GM18951 (cell line): ENCODE data around the gene CALM1.

Source experiments
- POLR2A ChIP-seq: IDR thresholded peaks from 4 replicates; pipeline ENCODE4 v1.6.1; 2011; ENCODE audit warnings: mild to moderate bottlenecking; ENCODE audit not compliant: insufficient read length, insufficient read depth; ENCODE audit errors: extremely low read depth
- in situ Hi-C: fragments of 300-500 bp; cut with MboI; formaldehyde crosslinking; loops from one replicate; pipeline ENCODE4 v1.12.0; 2022; ENCODE audit warnings: low sequenced_read_pairs, mixed read lengths, inconsistent platforms; ENCODE audit not compliant: unreplicated experiment

Gene CALM1

DNA sequence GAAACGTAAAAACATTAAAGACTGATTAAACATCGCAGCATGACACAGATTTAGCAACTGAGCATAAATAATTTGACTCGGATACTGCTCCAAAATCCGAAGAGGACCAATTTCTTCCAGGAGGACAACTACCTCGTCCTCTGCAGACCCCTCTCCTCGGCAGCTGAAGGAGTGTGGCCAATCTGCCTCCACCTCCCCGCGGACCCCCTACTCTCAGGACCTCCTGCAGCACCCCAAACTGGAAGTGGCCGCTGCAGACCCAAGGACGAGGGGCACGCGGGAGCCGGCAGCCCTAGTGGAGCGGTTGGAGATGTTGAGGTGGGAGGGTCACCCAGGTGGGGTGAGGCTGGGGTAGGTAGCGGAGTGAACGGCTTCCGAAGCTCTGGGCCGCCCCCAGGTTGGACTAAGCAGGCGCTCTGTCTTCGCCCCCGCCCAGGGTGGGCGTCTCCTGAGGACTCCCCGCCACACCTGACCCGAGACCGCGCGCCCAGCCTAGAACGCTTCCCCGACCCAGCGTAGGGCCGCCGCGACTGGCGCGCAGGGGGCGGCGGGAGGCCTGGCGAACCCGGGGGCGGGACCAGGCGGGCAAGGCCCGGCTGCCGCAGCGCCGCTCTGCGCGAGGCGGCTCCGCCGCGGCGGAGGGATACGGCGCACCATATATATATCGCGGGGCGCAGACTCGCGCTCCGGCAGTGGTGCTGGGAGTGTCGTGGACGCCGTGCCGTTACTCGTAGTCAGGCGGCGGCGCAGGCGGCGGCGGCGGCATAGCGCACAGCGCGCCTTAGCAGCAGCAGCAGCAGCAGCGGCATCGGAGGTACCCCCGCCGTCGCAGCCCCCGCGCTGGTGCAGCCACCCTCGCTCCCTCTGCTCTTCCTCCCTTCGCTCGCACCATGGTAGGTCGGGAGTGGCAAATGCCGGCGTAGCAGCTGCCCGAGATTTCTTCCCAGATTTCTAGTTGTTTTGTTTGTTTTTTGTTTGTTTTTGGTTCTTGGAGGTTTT, at the start of gene CALM1:
CALM1 (plus strand) TSS at position 689 of the 999 bp plus-strand sequence; CDS start at position 891, 202 bp downstream.
- in situ Hi-C loops, result no loop called here
- peak; percentile 100 for TF ChIP-seq POLR2A

DNA sequence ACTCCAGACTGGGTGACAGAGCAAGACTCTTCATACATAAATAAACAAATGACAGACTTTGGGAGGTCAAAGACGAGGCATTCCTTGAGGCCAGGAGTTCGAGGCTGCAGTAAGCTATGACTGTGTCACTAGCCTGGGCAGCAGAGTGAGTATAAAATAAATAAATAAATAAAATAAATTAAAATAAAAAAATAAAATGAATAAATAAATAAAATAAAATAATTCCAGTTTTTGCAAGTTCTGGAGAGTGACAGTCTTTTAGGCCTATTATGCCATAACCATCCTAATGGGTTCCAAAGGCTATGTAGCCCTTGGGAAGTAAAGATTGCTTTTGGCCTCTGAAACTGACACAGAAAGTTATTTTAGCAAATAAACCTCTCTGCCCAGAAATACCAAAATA, 48.6 kb upstream of the CALM1 start:
- TF ChIP-seq POLR2A, result no peak
- in situ Hi-C loops, result no loop called here

DNA sequence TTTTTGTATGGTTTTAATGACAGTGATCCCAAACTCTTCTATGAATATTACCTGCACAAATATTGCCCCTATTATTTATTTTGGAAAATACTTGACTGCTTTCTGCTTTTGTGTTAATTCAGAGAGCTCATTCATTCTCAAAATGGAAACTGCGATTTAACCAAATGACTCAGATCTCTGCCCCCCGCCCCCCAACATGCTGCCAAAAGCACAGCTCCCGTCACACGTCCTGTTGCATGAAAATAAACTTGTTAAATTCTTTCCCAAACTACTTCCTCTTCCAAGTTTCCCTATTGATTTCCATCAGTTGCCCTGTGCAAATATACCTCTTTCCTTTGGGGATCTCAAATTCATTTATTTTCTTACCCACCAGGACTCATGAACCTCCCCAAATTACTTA, 47.1 kb upstream of the CALM1 start:
- in situ Hi-C loops, result no loop called here
- no peak for TF ChIP-seq POLR2A

DNA sequence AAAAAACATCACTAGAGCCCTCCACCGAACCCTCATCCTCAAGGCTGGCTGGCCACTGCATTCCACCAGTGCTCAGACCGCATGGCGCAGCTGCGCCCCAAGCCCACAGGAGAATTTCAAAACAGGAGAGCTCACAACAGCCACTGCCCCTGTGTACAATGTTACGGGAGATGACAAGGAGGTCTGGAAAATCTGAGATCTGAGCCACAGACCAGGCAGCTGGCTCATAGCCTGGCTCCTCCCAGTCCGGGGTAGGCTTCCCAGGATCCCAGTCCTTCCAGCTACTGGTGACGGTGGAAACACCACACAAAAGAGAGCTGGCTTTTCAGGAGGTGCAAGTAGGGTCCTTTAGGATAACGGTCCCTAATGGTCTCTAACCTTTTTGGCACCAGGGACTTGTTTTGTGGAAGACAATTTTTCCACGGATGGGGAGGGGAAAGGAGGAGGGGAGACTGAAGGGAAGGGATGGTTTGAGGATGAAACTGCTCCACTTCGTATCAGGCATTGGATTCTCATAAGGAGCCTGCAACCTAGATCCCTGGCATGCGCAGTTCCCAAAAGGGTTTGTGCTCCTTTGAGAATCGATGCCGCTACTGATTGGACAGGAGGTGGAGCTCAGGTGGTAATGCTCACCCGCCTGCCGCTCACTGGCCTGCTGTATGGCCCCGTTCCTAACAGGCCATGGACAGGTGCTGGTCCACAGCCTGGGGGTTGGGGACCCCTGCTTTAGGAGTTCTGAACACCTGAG, 42.1 kb upstream of the CALM1 start:
- TF ChIP-seq POLR2A, result no peak
- in situ Hi-C loops, result no loop called here

DNA sequence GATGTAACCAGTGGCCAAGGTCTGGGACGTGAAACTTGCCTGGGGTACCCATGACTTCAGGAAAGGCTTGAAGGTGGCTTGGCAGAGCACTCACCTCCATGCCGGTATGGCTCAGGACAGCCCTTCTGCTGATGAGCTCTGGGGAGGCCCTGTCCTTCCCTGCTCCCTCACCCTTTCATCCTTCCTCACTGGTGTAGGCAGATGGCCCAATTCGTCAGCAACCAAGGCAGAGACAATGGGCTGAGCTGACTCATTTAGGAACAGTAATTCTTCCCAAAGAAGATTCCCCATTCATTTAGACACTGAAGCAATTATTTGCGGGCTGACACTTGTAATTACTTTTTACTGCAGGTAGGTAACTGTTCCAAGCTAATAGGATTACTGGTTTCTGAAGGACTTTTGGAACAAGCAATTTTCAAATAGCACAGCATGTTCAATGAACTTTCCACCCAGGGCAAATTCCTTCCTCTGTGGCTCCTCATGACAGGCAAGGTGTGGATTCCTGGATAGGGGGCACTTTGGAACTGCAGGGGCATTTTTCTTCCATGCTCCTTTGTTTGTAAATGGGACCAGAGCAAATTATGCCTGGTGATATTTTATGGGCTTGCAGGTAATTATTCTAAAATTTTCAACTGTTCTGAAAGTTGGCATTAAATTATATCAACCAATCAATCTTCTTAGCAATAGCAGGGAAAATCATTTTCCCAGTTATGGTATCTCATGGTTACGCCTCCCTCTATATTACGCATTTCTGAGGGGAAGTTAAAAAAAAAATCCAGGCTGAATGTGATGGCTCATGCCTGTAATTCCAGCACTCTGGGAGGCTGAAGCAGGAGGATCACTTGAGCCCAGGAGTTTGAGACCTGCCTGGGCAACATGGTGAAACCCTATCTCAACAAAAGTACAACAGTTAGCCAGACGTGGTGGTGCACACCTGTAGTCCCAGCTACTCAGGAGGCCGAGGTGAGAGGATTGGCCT, 41.0 kb upstream of the CALM1 start:
- no peak for TF ChIP-seq POLR2A
- in situ Hi-C loops, result no loop called here

DNA sequence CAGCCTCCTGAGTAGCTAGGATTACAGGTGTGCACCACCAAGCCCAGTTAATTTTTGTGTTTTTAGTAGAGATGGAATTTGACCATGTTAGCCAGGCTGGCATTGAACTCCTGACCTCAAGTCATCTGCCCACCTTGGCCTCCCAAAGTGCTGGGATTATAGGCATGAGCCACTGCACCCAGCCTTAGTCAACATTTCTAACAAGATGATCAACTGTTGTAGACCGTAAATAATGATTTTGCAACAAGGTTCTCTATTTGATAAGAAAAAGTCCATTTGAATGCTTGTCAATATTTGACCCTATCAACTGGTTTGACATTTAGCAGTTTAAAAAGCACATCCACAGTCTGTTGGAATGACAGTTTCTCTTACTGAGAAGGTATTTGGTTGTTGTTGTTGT, 39.9 kb upstream of the CALM1 start:
- TF ChIP-seq POLR2A, result no peak
- in situ Hi-C loops, result no loop called here

DNA sequence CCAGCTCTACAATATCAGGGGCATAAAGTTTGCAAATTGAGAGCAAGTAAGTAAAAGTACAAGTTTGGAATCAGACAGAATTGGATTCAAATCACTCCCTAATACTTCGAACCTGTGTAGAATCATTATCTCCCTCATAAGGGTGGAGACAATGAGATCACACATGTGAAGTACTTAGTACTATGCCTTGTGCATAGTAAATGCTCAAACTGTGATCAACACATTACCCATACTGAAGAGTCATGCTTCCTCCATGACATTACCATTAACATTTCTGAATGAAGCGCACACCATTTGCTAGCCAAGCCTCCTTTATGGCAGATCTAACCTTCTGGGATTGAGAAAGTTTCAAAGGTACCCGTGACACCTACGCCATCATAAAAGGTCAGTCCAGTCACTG, 38.5 kb upstream of the CALM1 start:
- TF ChIP-seq POLR2A, result no peak

DNA sequence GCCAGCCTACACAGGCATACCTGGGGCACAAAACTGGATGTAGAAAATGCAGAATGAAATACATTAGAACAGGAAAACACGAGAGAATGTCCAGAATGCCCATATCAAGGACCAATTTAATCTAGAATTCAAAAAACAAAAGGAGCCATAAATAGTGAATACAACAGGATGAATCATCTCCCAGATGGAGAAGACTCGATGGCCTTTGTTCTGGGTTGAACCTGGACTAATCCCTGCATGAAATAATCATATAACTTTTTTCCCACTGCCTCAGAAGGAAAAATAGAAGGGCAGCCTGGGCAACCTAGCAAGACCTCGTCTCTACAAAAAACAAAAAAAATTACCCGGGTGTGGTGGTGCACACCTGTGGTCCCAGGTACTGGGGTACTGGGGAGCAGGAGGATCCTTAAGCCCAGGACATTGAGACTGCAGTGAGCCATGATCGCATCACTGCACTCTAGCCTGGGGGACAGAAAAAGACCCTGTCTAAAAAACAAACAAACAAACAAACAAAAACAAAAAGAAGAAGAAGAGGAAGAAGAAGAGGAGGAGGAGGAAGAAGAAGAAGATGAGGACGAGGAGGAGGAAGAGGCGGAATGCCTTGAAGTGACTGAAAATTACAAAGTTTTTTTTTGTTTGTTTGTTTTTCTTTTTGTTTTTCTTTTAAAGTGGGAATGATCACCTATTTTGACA, 34.8 kb upstream of the CALM1 start:
- TF ChIP-seq POLR2A, result no peak
- in situ Hi-C loops, result no loop called here

More for the DNA sequence above, 38.5 kb upstream of the CALM1 start:
- in situ Hi-C loops, result no loop called here

DNA sequence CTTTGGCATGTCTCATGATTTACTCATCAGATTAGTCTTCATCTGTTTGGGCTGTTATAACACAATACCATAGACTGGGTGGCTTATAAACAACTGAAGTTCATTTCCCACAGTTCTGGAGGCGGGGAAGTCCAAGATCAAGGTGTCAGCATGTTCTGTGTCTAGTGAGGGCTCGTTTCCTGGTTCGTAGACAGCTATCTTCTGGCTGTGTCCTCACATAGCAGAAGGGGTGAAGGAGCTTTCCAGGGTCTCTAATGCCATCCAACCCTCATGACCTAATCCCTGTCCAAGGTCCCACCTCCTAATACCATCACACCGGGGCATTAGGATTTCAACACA, 34.3 kb upstream of the CALM1 start:
- in situ Hi-C loops, result no loop called here
- no peak for TF ChIP-seq POLR2A

DNA sequence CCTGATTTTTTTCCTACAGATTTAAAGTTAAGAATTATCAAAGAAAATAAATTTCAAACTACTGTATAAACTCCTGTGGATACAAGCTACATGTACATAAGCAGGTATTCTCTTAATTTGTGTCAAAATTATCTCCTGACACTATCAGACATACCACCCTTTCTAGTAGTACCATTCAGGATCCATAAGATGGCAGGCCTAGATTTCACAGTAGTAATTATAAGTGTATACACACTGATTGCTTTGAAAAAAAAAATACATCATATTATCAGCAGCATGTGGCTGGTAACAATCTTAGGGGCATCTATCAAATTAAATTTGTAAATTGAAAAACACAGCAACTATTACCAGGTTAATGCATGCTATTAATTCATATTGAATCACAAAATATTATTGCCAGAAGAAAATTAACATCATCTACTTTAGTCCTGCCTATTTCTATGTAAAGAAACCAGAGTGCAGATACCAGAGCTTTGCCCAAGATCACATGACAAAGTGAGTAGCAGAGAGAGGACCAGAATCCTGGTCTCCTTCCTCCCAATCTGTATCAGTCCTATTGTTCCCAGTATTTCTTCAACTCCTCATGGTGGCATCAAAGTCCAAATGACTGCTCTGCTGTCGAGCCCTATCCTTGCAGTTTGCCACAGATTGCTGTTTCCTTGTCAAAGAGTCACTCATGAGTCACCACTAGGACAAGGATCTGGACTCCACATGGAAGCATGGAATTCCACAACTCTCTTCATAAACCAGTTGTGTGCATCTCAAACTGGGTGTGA, 27.7 kb upstream of the CALM1 start:
- no peak for TF ChIP-seq POLR2A
- in situ Hi-C loops, result no loop called here

DNA sequence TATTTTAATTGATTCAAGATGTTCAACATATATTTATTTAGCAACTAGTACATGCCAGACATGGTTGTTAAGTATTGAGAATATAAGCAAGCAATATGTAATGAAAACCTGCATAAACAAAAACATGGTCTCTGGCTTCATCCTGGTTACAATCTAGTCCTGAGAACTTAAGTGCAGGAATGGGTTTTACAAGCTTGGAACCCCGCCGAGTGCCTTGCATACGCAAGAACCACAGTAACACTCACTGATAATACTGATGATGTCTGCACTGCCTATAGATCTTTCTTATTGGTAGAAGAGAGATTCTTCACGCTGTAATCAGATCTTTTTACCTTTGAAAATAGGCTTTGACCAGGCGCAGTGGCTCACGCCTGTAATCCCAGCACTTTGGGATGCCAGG, 22.9 kb upstream of the CALM1 start:
- TF ChIP-seq POLR2A, result no peak
- in situ Hi-C loops, result no loop called here
